Testis (tissue), 3 donors: ENCODE data around the gene MAP2K5. TPM values are rescaled to one million over a fixed set of nuclear protein-coding genes. Genes with fewer than 3 reads are reported as not detected.
A peak's percentile ranks its signal among the peaks of the same experiment; 100 is the strongest.

Source experiments
- DNase-seq: peaks from one replicate; pipeline ENCODE4 v3.0.0-alpha.2; 2019
- H3K27ac ChIP-seq, 2 donors: fragments of 200-600 bp; sonication (generic); one replicate each; pipeline ENCODE4 v1.5.1; 2019
- H3K27me3 ChIP-seq: fragments of 200-600 bp; sonication (generic); one replicate; pipeline ENCODE4 v1.5.1; 2019
- H3K36me3 ChIP-seq: fragments of 200-600 bp; sonication (generic); one replicate; pipeline ENCODE4 v1.5.1; 2017; ENCODE audit warnings: low read depth; ENCODE audit errors: missing control alignments
- H3K4me1 ChIP-seq: fragments of 200-600 bp; sonication (generic); one replicate; pipeline ENCODE4 v1.5.1; 2019
- H3K4me3 ChIP-seq, 2 donors: fragments of 200-600 bp; sonication (generic); one replicate each; pipeline ENCODE4 v1.5.1; 2017 to 2019
- H3K9me3 ChIP-seq: fragments of 200-600 bp; sonication (generic); one replicate; pipeline ENCODE4 v1.5.1; 2017
- POLR2A ChIP-seq: fragments of 450-650 bp; IDR thresholded peaks from one replicate; pipeline ENCODE4 v1.6.1; 2017; ENCODE audit warnings: antibody characterized with exemption, mild to moderate bottlenecking, moderate library complexity
- WGBS, 2 donors: methylation state at CpG; one replicate each; pipeline ENCODE4 v1.1.5; 2018; 5-methylcytosine and 5-hydroxymethylcytosine counted together
- intact Hi-C: fragments of 100-400 bp; cut with DNase I; formaldehyde crosslinking; loops from one replicate; pipeline ENCODE4 v1.15.1; 2023; ENCODE audit warnings: low total_unique reads
- polyA plus RNA-seq: library from polyadenylated mRNA; stranded (reverse); fragments of 350-450 nt; fragmentation: Illumina TruSeq; extraction: RNeasy Lipid Tissue Mini Kit (QIAGEN cat#74804); gene quantifications from one replicate; pipeline ENCODE4 v1.2.3, GENCODE V29; 2014; ENCODE audit warnings: low read depth, low replicate concordance; ENCODE audit not compliant: insufficient read depth
- total RNA-seq, 2 donors: library from RNA; depleted of rRNA; stranded (reverse); fragments of >200 nt; gene quantifications; one replicate each; pipeline ENCODE4 v1.2.3, GENCODE V29; 2016
- TF ChIP-seq, protein P1 (sequence below), 3 experiments: fragments of 450-650 bp in 2 of 3; fragments of 200-600 bp in 1 of 3; sonication (generic) in 1 of 3; IDR thresholded peaks; one replicate each; pipeline ENCODE4 v1.5.1; 2016 to 2019; ENCODE audit warnings: antibody characterized with exemption in 3 of 3, mild to moderate bottlenecking in 2 of 3, moderate library complexity in 1 of 3

The MAP2K5 gene
- total and polyA plus RNA-seq, 3 donors from 2014 or later: 28.0 to 34.3 (median 31.2) TPM

DNA sequence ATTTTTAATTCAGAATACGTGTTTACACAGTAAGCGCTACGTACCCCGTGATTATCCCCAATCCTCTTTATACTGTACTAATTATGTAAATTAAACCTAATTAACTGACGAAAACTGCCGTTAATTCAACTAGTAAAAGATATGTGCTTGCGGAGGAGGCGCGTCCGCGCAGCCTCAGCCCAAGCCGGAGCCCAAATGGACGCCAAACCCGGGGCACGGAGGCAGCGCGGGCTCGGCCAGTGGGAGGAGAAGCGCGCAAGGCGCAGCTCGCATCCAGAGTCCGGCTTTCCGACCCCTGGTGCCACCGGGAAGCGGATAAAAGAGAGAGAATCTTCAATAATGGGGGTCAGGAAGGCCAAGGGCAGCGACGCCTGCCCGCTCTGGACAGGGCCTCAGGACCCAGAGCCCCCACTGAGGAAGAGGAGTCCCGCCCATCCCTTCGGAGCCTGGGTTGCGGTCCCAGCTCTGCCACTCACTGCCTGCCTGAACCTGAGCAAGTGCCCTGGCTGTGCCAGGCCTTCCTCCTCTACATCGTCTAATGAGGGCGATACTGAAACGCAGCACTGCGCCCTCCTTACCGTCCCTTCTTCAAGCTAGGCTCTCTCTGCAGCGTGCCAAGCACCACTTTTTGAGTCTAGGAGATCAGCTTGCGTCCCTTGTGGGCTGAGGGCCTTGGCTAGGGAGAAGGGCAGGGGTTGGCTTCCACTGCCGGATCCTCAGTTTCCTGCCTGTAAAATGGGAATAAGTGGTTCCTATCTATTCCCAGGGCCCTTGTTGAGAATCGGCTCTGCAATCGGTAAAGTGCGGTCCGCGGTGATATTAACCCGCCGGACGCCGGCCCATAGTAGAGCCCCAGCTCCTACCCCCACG is 277.9 kb downstream of the MAP2K5 start:
- WGBS, 2 donors: 10% methylated on average over 44 to 50 of the region's 50 CpGs
- Histone ChIP-seq H3K27ac (no peak overlapping the region), H3K9me3 (no peaks in the 10 kb centered on the region), H3K4me3 (no peak overlapping the region), H3K4me1 (peaks cover 9% of the 10 kb centered on the region), H3K27me3 (no peaks in the 10 kb centered on the region), H3K36me3 (no peaks in the 10 kb centered on the region)
- TF ChIP-seq, protein P1, sequence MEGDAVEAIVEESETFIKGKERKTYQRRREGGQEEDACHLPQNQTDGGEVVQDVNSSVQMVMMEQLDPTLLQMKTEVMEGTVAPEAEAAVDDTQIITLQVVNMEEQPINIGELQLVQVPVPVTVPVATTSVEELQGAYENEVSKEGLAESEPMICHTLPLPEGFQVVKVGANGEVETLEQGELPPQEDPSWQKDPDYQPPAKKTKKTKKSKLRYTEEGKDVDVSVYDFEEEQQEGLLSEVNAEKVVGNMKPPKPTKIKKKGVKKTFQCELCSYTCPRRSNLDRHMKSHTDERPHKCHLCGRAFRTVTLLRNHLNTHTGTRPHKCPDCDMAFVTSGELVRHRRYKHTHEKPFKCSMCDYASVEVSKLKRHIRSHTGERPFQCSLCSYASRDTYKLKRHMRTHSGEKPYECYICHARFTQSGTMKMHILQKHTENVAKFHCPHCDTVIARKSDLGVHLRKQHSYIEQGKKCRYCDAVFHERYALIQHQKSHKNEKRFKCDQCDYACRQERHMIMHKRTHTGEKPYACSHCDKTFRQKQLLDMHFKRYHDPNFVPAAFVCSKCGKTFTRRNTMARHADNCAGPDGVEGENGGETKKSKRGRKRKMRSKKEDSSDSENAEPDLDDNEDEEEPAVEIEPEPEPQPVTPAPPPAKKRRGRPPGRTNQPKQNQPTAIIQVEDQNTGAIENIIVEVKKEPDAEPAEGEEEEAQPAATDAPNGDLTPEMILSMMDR (IDR thresholded peaks at IDR 0.05): no peak
- no peak for TF ChIP-seq POLR2A
- intact Hi-C loops: no loop called here
- no peak for DNase-seq

DNA sequence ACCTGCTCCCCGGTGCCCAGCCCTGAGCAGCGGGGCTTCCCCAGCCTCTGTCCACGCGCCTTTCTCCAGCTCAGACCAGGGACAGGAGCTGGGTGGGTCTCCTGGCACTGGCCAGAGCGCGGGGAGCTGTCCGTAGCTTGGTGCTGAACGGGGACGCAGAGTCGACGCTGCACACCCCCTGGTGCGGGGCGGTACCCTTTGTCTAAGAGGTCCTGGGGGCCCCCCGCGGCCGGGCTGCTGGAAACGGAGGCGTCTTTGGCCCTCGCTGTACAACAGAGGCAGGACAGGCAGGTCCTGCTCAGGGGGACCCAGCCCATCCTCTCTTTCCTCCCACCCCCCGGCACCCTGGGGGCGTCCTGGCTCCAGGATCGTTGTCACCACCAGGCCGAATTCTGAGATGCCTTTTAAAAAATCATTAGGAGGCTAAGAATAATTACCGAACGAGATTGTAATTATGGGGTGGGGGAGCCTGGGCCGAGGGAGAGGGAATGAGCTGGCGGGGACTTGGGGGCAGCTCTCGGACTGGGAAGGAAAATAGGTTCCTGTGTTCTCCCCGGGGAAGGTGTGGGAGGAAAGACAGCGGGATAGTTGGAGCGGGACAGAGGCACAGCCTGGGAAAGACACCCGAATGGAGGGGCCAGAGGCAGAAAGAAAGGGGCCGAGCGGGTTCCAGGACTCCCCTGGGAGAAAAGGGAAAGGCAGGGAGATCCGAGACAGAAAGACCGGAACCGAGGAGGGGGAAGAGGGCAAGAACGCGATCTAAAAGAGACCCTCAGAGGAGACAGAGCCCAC is 278.7 kb downstream of the MAP2K5 start:
- Histone ChIP-seq H3K4me3 (no peak overlapping the region), H3K4me1 (peaks cover 15% of the 10 kb centered on the region), H3K27ac (no peak overlapping the region), H3K9me3 (no peaks in the 10 kb centered on the region), H3K36me3 (no peaks in the 10 kb centered on the region), H3K27me3 (no peaks in the 10 kb centered on the region)
- TF ChIP-seq, protein P1 (IDR thresholded peaks at IDR 0.05): no peak
- 3 to 5% methylated on average over 22 to 34 of the region's 39 CpGs for WGBS, 2 donors
- DNase-seq: peak; percentile 66
- intact Hi-C loops: no loop called here

DNA sequence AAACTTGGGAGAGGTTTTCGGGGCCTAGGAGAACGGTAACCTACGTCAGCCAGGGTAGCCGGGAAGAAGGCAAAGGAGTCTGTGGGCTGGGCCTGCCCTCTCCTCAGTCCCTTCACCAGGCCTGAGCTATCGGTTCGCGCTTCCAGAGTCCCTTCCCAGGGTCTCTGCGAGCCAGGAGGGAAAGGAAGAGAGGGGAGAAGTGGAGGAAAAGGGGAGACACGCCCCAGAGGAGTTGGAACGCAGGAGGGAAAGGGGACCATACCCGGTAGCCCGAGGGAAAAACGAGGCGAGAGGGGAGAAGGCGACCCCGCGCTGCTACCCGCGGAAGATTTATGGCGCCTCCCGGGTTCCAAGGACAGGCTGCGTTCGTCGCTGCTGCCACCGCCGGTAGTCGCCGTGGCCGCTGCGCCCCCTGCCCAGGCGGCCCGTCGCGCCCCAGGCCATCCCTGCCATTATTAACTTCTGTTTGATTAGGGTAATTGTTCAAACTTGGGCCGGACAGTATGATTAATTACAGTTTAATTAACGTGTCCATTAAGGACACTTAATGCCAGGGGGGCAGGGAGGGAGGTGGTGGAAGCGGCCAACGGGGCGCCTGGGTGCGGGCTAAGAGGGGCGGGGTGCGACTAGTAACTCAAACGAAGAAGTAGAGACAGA is 279.4 kb downstream of the MAP2K5 start:
- H3K4me3 ChIP-seq: no peak overlapping the region
- TF ChIP-seq POLR2A: no peak
- TF ChIP-seq, protein P1 (IDR thresholded peaks at IDR 0.05): no peak
- no peaks in the 10 kb centered on the region for H3K9me3 ChIP-seq
- H3K27me3 ChIP-seq: no peaks in the 10 kb centered on the region
- intact Hi-C loops: no loop called here
- 1 to 3% methylated on average over 43 of the region's 43 CpGs for WGBS, 2 donors
- DNase-seq: no peak
- peaks cover 15% of the 10 kb centered on the region for H3K4me1 ChIP-seq
- H3K36me3 ChIP-seq: no peaks in the 10 kb centered on the region
- no peak overlapping the region for H3K27ac ChIP-seq

DNA sequence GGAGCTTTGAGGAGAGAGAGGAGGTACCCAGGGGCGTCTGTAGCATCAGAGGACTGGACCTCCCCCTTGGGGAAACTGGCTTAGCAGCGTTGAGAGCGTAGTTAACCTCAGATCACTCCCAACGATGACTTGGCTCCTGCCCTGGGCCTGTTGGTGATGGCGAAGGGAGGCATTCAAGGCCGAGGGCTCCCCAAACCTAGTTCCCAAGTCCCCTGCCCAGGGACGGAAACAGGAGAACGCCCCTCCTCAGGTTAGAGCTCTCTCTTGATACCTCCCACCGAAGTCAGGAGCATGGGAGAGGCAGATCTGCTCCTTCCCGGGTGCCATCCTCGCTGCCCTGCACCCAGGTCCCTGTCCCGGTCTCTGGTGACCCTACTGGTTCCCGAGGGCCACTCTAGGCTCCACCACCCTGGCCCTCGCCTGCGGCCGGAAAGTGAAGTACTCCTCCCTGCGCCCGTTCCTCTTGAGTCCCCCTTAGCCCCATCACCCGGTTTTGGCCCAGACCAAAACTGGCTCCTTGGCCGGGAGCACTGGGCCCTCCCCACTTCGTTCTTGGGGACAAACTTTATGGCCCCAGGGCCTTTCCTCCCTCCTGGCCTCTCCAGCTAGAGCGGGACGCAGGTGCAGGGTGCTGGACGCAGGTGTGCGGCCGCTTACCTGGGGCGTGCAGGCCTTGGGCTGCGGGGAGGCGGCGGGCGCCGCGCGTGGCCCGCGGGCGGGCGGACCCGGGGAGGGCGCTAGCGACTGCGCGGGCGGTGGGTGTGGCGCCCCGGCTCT is 280.2 kb downstream of the MAP2K5 start:
- no peak for DNase-seq
- WGBS, 2 donors: 3% methylated on average over 13 to 22 of the region's 46 CpGs
- H3K36me3 ChIP-seq: no peaks in the 10 kb centered on the region
- no peak for TF ChIP-seq POLR2A
- TF ChIP-seq, protein P1 (IDR thresholded peaks at IDR 0.05): no peak
- no peak overlapping the region for H3K4me3 ChIP-seq
- H3K27me3 ChIP-seq: no peaks in the 10 kb centered on the region
- no peaks in the 10 kb centered on the region for H3K9me3 ChIP-seq
- intact Hi-C loops: no loop called here
- H3K4me1 ChIP-seq: peaks cover 15% of the 10 kb centered on the region
- H3K27ac ChIP-seq: no peak overlapping the region
